T-helper 22 cell (primary cell): ENCODE data around the gene AANAT.
"Not testable (repeated sequence)": the region's sequence is repeated elsewhere in the genome, so short reads cannot be mapped to it uniquely, and the experiment has no call there.

Experiments used
- DNase-seq: peaks from one replicate; pipeline ENCODE4 v3.0.0-alpha.2; 2020; ENCODE audit warnings: low read depth

AANAT gene

DNA sequence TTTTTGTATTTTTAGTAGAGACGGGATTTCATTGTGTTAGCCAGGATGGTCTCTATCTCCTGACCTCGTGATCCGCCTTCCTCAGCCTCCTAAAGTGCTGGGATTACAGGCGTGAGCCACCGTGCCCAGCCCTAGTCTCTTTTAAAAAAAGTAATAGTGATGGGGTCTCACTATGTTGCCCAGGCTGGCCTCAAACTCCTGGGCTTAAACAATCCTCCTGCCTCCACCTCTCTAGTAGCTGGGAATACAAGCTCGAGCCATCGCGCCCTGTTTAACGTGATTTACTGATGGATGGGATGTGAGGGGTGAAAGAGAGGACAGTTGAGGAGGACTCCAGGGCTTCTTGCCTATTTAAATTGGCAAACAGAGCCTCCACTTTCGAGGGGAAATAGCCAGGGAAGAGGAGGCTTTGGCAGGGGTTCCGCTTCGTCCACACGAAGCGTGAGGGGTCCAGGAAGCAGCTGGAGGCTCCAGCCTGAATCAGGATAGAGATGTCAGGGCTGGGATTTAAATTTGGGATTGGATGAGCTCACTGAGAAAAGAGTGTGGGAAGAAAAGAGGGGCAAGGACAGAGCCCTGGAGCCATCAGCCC, 41.2 kb downstream of the AANAT start:
- not testable (repeated sequence) for DNase-seq

DNA sequence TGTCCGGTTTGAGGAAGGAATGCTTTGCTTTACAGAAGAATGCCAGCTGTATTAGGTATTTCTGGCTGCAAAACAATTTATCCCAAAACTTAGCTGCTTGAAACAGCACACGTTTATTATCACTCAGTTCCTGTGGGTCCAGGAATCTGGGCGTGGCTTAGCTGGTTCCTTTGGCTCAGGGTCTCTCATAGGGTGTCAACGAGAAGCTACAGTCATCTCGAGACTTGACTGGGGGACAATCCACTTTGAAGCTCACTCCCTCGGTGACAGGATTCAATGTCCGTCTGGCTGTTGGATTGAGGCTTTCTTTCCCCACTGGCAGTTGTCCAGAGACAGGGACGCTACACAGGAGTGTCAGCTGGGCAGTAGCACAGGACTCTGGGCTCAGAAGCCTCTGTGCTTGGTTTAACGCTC, 43.4 kb downstream of the AANAT start:
- DNase-seq: no peak

GRCh38 chr17:76511668-76512365, 44.4 kb downstream of the AANAT start:
- DNase-seq: no peak

- DNase-seq: no peak
Observed at GRCh38 chr17:76512366-76513305, 45.2 kb downstream of the AANAT start.

- no peak for DNase-seq
Observed at GRCh38 chr17:76513306-76513692, 45.9 kb downstream of the AANAT start.

DNA sequence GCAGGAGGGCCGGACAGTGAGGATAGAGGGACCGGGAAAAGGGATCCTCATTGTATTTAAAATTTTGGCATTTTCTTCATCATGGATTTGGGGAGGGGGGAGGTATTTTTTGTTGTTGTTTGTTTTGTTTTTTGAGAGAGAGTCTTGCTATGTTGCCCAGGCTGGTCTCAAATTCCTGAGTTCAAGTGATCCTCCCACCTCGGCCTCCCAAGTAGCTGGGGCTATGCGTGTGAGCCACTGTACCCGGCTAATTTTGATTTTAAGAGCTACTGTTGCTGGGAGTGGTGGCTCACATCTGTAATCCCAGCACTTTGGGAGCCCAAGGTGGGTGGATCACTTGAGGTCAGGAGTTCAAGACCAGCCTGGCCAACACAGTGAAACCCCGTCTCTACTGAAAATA, 47.0 kb downstream of the AANAT start:
- not testable (repeated sequence) for DNase-seq

DNA sequence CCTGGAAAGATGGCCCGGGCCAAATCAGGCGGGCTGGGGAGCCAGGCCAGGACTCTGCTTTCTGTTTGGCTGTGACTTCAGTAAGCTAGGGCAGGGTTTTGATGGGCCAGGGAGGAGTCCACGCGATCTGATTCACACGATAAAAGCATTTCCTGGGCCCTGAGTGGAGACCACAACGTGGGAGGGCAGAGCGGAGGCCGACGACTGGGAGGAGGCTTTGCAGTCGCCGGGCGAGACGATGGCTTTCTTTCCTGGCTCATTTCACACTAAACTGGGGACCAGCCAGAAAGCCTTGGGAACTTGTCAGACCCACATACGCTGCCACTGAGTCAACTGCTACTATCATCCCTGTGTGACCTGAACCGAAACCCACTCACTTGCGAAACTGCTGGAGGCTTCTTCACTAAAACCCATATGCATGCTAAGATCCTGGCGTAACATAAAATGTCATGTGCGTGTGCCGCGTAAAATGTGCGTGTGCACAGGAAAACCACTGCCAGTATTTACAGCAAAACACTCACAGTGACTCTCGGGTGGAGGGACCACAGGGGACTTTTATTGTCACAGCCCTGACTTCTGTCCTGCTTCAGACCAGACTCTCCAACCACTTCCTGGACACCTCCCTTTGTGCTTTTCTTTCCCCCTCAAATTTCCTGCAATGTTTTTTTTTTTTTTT, 48.0 kb downstream of the AANAT start:
- peak; percentile 85 for DNase-seq

- no peak for DNase-seq
Observed at GRCh38 chr17:76517638-76518038, 50.2 kb downstream of the AANAT start.

- DNase-seq: no peak
Observed at GRCh38 chr17:76519048-76519966, 51.9 kb downstream of the AANAT start.
